ENCODE data around the gene BTBD16. TPM values are rescaled to one million over a fixed set of nuclear protein-coding genes. Genes with fewer than 3 reads are reported as not detected.

Gene BTBD16
- polyA plus RNA-seq, 1 experiment: not detected

DNA sequence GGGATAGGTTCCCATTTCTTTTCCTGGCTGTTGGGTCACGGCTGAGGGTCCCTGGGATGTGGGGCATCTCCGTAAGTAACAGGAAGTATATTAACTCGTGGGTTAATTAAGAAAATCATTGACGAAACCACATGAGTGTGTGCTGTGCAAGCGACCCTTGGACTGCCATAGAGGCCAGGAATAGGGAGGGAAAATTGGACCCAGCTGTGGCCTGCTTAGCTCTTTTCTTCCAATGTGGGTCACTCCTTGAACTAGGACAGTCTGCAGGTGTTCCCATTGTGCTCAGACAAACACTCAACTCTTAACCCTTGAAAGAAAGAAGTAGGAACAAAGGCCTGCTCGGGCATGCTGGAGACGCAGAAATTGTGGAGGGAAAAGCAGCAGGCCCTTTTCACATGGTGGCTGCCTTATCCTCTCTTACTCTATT, 77.9 kb downstream of the BTBD16 start:
- TF ChIP-seq, protein P1, sequence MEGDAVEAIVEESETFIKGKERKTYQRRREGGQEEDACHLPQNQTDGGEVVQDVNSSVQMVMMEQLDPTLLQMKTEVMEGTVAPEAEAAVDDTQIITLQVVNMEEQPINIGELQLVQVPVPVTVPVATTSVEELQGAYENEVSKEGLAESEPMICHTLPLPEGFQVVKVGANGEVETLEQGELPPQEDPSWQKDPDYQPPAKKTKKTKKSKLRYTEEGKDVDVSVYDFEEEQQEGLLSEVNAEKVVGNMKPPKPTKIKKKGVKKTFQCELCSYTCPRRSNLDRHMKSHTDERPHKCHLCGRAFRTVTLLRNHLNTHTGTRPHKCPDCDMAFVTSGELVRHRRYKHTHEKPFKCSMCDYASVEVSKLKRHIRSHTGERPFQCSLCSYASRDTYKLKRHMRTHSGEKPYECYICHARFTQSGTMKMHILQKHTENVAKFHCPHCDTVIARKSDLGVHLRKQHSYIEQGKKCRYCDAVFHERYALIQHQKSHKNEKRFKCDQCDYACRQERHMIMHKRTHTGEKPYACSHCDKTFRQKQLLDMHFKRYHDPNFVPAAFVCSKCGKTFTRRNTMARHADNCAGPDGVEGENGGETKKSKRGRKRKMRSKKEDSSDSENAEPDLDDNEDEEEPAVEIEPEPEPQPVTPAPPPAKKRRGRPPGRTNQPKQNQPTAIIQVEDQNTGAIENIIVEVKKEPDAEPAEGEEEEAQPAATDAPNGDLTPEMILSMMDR (IDR thresholded peaks at IDR 0.05; ENCODE audit: low read depth, low read length): no peak
- CTCF ChIA-PET: interaction anchor here (1.3 kb wide), 1 partner anchor 14 kb away, joined by 3 read pairs; no protein-coding TSS in a partner anchor
- Histone ChIP-seq H3K4me3 (ENCODE audit: low read depth, low read length) (no peak overlapping the region), H3K9me3 (ENCODE audit: control insufficient read depth, insufficient read depth, low read length) (no peaks in the 10 kb centered on the region), H3K27ac (ENCODE audit: low read depth, low read length) (no peak overlapping the region), H3K27me3 (ENCODE audit: control insufficient read depth, insufficient read depth, low read length) (peaks cover 8% of the 10 kb centered on the region)
- no peak for DNase-seq (ENCODE audit: low read depth, low spot score)
- POLR2A ChIA-PET: no interaction called here

DNA sequence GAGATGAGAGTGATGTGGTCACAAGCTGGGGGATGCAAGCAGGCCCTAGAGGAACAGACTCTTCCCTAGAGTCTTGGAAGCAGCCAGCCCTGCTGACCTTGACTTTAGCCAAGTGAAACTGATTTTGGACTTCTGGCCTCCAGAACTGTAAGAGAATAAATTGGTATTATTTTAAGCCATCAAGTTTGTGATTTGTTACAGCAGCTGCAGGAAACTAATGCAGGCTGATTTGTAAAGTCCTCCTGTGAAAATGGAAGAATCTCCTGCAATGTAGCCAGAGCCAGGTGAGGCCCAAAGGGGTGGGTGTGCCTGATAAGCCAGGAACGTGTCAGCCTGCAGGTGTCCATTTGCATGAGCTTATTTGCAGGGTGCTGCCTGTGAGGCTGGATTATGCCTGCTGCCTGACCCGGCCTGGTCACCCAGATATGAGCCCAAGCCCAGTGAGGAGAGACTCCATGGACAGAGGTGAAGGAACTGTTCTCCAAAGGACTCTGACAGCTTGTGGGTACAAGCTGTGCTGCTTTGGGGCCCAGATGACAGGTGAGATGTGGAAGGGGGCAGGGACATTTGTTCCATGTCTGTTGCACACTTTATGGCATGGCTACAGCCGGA, 78.8 kb downstream of the BTBD16 start:
- H3K4me3 ChIP-seq (ENCODE audit: low read depth, low read length): no peak overlapping the region
- CTCF ChIA-PET: interaction anchor here (1.3 kb wide), 1 partner anchor 15 kb away, joined by 3 read pairs; no protein-coding TSS in a partner anchor
- DNase-seq (ENCODE audit: low read depth, low spot score): no peak
- no peak overlapping the region for H3K27ac ChIP-seq (ENCODE audit: low read depth, low read length)
- H3K9me3 ChIP-seq (ENCODE audit: control insufficient read depth, insufficient read depth, low read length): no peaks in the 10 kb centered on the region
- TF ChIP-seq, protein P1 (IDR thresholded peaks at IDR 0.05; ENCODE audit: low read depth, low read length): no peak
- POLR2A ChIA-PET: no interaction called here
- H3K27me3 ChIP-seq (ENCODE audit: control insufficient read depth, insufficient read depth, low read length): peaks cover 8% of the 10 kb centered on the region

DNA sequence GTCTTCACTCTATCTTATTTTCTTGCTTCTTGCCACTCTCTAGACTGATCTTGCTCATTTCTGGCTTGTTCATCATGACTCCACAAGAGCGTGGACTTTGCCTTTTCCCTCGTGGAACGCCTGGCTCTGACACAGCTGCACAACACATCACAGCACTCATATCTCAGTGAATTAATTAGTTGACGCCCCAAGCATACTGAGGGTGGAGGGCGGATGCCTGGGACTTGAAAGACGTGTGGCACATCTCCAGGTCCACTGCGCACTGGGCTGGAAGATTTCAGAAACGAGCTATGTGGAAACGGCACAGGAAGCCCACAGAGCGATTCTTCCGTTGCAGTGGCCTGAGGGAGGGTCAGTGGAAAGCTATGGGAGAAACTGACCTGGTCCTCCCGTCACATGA, 79.8 kb downstream of the BTBD16 start:
- Histone ChIP-seq H3K27me3 (ENCODE audit: control insufficient read depth, insufficient read depth, low read length) (peaks cover 8% of the 10 kb centered on the region), H3K4me3 (ENCODE audit: low read depth, low read length) (no peak overlapping the region), H3K9me3 (ENCODE audit: control insufficient read depth, insufficient read depth, low read length) (no peaks in the 10 kb centered on the region), H3K27ac (ENCODE audit: low read depth, low read length) (no peak overlapping the region)
- TF ChIP-seq, protein P1 (IDR thresholded peaks at IDR 0.05; ENCODE audit: low read depth, low read length): no peak
- DNase-seq (ENCODE audit: low read depth, low spot score): no peak
- ChIA-PET CTCF (interaction anchor here (0.7 kb wide), 1 partner anchor 8 kb away, joined by 3 read pairs; no protein-coding TSS in a partner anchor), POLR2A (no interaction called here)

DNA sequence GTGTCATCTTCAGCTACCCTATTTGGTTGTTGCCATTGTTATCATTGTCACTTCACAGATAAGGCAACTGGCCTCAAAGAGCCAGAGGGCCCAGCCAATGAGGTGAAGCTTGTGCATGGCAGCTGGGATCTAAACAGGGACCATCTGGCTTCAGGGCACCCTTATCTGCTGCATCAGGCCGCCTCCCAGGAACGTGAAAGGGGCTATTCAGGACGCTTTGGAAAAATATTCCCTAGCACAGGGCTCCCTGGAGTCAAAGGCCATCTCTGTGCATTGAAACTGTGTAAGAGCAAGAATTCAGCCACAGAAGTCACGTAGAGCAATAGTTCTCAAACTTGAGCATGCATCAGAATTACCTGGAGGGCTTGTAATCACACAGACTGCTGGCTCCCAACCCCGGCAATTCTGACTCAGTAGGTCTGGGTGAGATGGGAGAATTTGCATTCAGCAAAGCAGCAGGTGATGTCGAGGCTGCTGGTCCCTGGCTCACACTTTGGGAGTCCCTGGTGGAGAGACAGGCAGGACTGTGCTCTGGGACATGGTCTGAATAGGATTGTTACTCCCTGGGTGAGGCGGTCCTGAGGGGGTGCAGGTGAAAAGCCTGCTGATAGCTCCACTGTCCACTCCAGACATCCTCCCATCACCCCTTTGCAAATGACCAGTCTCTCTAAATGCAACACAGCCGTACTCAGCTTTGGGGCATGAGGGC, 81.9 kb downstream of the BTBD16 start:
- ChIA-PET POLR2A (interaction anchor here (0.6 kb wide), 1 partner anchor 90 kb away, joined by 3 read pairs; no protein-coding TSS in a partner anchor), CTCF (interaction anchor here (1.5 to 1.7 kb wide), 2 partner anchors 10 to 81 kb away, joined by 5 to 6 read pairs; no protein-coding TSS in a partner anchor)
- Histone ChIP-seq H3K4me3 (ENCODE audit: low read depth, low read length) (no peak overlapping the region), H3K27me3 (ENCODE audit: control insufficient read depth, insufficient read depth, low read length) (peaks cover 8% of the 10 kb centered on the region), H3K9me3 (ENCODE audit: control insufficient read depth, insufficient read depth, low read length) (no peaks in the 10 kb centered on the region), H3K27ac (ENCODE audit: low read depth, low read length) (no peak overlapping the region)
- DNase-seq (ENCODE audit: low read depth, low spot score): no peak
- TF ChIP-seq, protein P1 (IDR thresholded peaks at IDR 0.05; ENCODE audit: low read depth, low read length): no peak

DNA sequence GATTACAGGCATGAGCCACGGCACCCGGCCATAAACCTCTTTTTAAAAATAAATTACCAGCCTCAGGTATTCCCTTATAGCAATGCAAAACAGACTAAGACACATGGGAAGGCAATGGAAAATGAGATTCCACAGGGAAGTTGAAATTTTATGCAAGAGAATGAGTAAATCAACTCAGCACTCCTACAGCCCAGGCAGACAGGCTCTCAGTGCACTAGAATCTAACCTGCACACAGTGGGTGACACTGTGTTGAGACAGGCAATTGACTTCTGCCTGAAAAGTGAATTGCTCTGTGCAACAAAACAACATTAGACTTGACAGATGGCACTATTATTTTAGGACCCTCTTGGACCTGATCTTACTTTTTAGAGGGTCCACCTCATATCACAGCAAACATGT, 83.3 kb downstream of the BTBD16 start:
- H3K4me3 ChIP-seq (ENCODE audit: low read depth, low read length): no peak overlapping the region
- POLR2A ChIA-PET: no interaction called here
- TF ChIP-seq, protein P1 (IDR thresholded peaks at IDR 0.05; ENCODE audit: low read depth, low read length): no peak
- H3K9me3 ChIP-seq (ENCODE audit: control insufficient read depth, insufficient read depth, low read length): no peaks in the 10 kb centered on the region; the same call in 1 of the 2 replicates
- DNase-seq (ENCODE audit: low read depth, low spot score): no peak
- CTCF ChIA-PET: interaction anchor here (1.3 to 2.2 kb wide), 2 partner anchors 11 to 80 kb away, joined by 4 to 8 read pairs; no protein-coding TSS in a partner anchor
- H3K27me3 ChIP-seq (ENCODE audit: control insufficient read depth, insufficient read depth, low read length): peaks cover 8% of the 10 kb centered on the region
- no peak overlapping the region for H3K27ac ChIP-seq (ENCODE audit: low read depth, low read length)

Data from AG04450 (cell line).